HEK293T (cell line): Measurements from ENCODE around the gene SNTA1.

Experiments used
- CTCF ChIA-PET: fragments of 350-600 bp; formaldehyde crosslinking; extraction: SDS; loops from one replicate; lab custom pipeline; 2021; ENCODE audit warnings: antibody characterized with exemption, inconsistent platforms; lab: Yijun Ruan, JAX
- POLR2A ChIA-PET: fragments of 350-600 bp; formaldehyde crosslinking; extraction: SDS; loops from one replicate; lab custom pipeline; 2020; ENCODE audit warnings: antibody characterized with exemption, inconsistent platforms; lab: Yijun Ruan, JAX
- DNase-seq: peaks from one replicate; pipeline ENCODE4 v3.0.0; 2012; ENCODE audit warnings: mixed read lengths; ENCODE audit errors: extremely low spot score
- ARNT ChIP-seq: fragments of 450-650 bp; IDR thresholded peaks from 2 replicates; pipeline ENCODE4 v1.6.1; 2017; ENCODE audit warnings: mild to moderate bottlenecking
- BHLHE40 ChIP-seq: fragments of 450-650 bp; IDR thresholded peaks from 2 replicates; pipeline ENCODE4 v1.6.1; 2016; ENCODE audit warnings: mild to moderate bottlenecking, moderate library complexity, borderline replicate concordance
- CTBP1 ChIP-seq: fragments of 450-650 bp; IDR thresholded peaks from 2 replicates; pipeline ENCODE4 v1.6.1; 2016; ENCODE audit warnings: borderline replicate concordance
- ELF4 ChIP-seq: fragments of 450-650 bp; IDR thresholded peaks from 2 replicates; pipeline ENCODE4 v1.6.1; 2017; ENCODE audit warnings: antibody characterized with exemption
- FOXA1 ChIP-seq: fragments of 450-650 bp; IDR thresholded peaks from 2 replicates; pipeline ENCODE4 v1.6.1; 2016; ENCODE audit warnings: mild to moderate bottlenecking
- FOXK2 ChIP-seq: fragments of 450-650 bp; IDR thresholded peaks from 2 replicates; pipeline ENCODE4 v1.6.1; 2016; ENCODE audit warnings: mild to moderate bottlenecking
- FOXM1 ChIP-seq: fragments of 450-650 bp; IDR thresholded peaks from 2 replicates; pipeline ENCODE4 v1.6.1; 2017; ENCODE audit warnings: mild to moderate bottlenecking, borderline replicate concordance
- HDGF ChIP-seq: fragments of 450-650 bp; IDR thresholded peaks from 2 replicates; pipeline ENCODE4 v1.6.1; 2017; ENCODE audit warnings: antibody characterized with exemption, borderline replicate concordance
- L3MBTL2 ChIP-seq: fragments of 450-650 bp; conservative IDR thresholded peaks from 2 replicates; pipeline ENCODE4 v1.6.1; 2016; ENCODE audit warnings: mild to moderate bottlenecking
- LEF1 ChIP-seq: fragments of 450-650 bp; IDR thresholded peaks from 2 replicates; pipeline ENCODE4 v1.6.1; 2017; ENCODE audit warnings: mild to moderate bottlenecking, borderline replicate concordance
- NFRKB ChIP-seq: fragments of 450-650 bp; IDR thresholded peaks from 2 replicates; pipeline ENCODE4 v1.6.1; 2016; ENCODE audit warnings: mild to moderate bottlenecking, moderate library complexity
- PKNOX1 ChIP-seq: fragments of 450-650 bp; IDR thresholded peaks from 2 replicates; pipeline ENCODE4 v1.6.1; 2016
- SP1 ChIP-seq: fragments of 450-650 bp; IDR thresholded peaks from 2 replicates; pipeline ENCODE4 v1.6.1; 2017
- SUZ12 ChIP-seq: fragments of 450-650 bp; IDR thresholded peaks from 2 replicates; pipeline ENCODE4 v1.6.1; 2016; ENCODE audit warnings: mild to moderate bottlenecking
- TARDBP ChIP-seq: fragments of 450-650 bp; IDR thresholded peaks from 2 replicates; pipeline ENCODE4 v1.6.1; 2016
- ZNF384 ChIP-seq: fragments of 450-650 bp; IDR thresholded peaks from 2 replicates; pipeline ENCODE4 v1.6.1; 2016

Gene SNTA1

DNA sequence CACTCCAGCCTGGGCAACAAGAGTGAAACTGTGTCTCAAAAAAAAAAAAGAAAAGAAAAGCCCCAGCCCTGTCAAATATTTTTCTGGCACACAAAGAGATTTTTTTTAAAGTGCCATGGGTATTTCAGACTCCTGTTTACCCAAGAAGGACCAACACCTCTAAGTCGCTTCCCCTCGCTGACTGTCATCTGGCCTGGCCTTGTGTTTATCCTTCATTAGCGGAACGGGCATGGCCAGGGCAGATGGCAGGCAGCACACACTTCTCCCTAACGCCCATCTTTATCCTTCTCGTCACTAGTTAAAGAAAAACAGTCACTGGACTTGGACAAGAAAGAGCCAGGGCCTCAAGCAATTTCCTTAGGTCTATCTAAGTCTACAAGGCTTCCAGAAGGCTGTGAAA, 39.0 kb upstream of the SNTA1 start:
- no peak for DNase-seq
- CTCF ChIA-PET, result no interaction called here
- POLR2A ChIA-PET, result no interaction called here
- TF ChIP-seq LEF1 (no peak), PKNOX1 (no peak), CTBP1 (no peak), FOXM1 (no peak), FOXA1 (no peak), HDGF (no peak), ELF4 (no peak), ZNF384 (no peak), L3MBTL2 (no peak), FOXK2 (no peak), NFRKB (no peak), TARDBP (no peak), SP1 (no peak), BHLHE40 (no peak), SUZ12 (no peak), ARNT (no peak)

- TF ChIP-seq FOXA1 (no peak), SUZ12 (no peak), LEF1 (no peak), BHLHE40 (no peak), FOXM1 (no peak), CTBP1 (no peak), FOXK2 (no peak), L3MBTL2 (no peak), NFRKB (no peak), HDGF (no peak), ARNT (no peak)
- DNase-seq, result no peak
- ChIA-PET CTCF (no interaction called here), POLR2A (no interaction called here)
Observed at GRCh38 chr20:33481431-33481941, 37.9 kb upstream of the SNTA1 start.

GRCh38 chr20:33480048-33480447, 36.5 kb upstream of the SNTA1 start:
- TF ChIP-seq SP1 (no peak), LEF1 (no peak), BHLHE40 (no peak), NFRKB (no peak), CTBP1 (no peak), FOXA1 (no peak), L3MBTL2 (no peak), SUZ12 (no peak), HDGF (no peak), FOXM1 (no peak), TARDBP (no peak), ZNF384 (no peak), PKNOX1 (no peak), ELF4 (no peak), FOXK2 (no peak), ARNT (no peak)
- CTCF ChIA-PET, result no interaction called here
- DNase-seq, result no peak
- POLR2A ChIA-PET, result interaction anchor here (0.8 kb wide), 1 partner anchor 10 kb away, joined by 3 read pairs; the partner anchor contains the start of gene CBFA2T2

- DNase-seq, result no peak
- ChIA-PET CTCF (no interaction called here), POLR2A (interaction anchor here (1.1 to 3.6 kb wide), 2 partner anchors 12 to 13 kb away, joined by 3 to 24 read pairs; partner anchors contain the start of gene CBFA2T2)
- TF ChIP-seq L3MBTL2 (no peak), CTBP1 (no peak), ELF4 (no peak), FOXK2 (no peak), LEF1 (no peak), ZNF384 (no peak), SUZ12 (no peak), ARNT (no peak), TARDBP (no peak), NFRKB (no peak), BHLHE40 (no peak), PKNOX1 (no peak), SP1 (no peak), HDGF (no peak), FOXA1 (no peak)
Observed at GRCh38 chr20:33477386-33478234, 34.0 kb upstream of the SNTA1 start.

- POLR2A ChIA-PET, result interaction anchor here (3.6 kb wide), 1 partner anchor 14 kb away, joined by 24 read pairs; the partner anchor contains the start of gene CBFA2T2
- no peak for DNase-seq
- no peak for TF ChIP-seq SUZ12
- no peak for TF ChIP-seq CTBP1
- TF ChIP-seq NFRKB, result no peak
- TF ChIP-seq FOXM1, result no peak
- no peak for TF ChIP-seq HDGF
- no peak for TF ChIP-seq LEF1
- TF ChIP-seq PKNOX1, result no peak
- no peak for TF ChIP-seq FOXK2
- CTCF ChIA-PET, result interaction anchor here (1.1 kb wide), 1 partner anchor 14 kb away, joined by 3 read pairs; the partner anchor contains the start of gene CBFA2T2
Observed at GRCh38 chr20:33475381-33476152, 32.0 kb upstream of the SNTA1 start.
